ENCODE data around the gene PEX11G.
"Not testable (repeated sequence)": the region's sequence is repeated elsewhere in the genome, so short reads cannot be mapped to it uniquely, and the experiment has no call there.

Gene PEX11G

DNA sequence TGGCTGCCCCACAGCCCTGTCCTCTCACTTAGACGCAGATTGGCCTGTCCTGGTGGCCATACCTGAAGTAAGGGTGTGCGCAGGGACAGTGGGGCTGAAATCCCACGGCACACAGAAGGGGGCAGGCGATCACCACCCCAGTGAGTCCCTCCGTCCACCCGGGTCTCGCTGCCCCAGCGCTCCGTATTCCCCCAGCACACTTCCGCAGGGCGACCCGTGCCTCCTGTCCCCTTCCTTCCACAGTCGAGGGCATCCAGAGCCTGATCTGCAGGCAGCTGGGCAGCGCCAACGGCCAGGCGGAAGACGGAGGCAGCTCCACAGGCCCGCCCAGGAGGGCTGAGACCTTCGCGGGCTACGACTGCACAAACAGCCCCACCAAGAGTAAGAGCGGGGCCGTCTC is 25.3 kb downstream of the PEX11G start:
- no peak for DNase-seq

DNA sequence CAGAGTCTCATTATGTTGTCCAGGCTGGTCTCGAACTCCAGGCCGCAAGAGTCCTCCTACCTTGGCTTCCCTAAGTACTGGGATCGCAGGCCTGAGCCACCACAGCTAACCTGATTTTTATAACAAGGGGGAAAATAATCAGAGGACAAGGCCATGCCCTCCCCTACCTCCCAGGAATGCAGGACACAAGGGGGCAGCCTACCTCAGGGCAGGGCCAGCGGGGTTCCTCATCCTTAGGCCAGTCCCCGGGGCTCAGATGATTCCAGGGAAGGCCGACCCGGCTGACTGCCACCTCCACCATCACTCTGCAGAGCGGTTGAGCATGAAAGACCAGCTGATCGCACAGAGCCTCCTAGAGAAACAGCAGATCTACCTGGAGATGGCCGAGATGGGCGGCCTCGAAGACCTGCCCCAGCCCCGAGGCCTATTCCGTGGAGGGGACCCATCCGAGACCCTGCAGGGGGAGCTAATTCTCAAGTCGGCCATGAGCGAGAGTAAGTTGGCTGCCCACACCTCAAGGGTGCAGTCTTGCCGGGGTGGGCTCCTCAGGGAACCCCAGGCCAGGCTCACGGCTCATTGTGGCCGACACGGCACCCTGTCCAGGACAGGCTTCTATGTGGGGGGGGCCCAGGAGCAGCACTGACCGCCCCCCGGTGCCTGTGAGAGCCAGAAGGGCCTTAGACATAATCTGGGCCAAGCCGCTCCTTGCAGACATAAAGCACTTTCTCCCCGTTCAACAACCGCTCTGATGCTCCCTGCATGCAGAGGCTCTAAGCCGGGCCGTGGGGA is 26.8 kb downstream of the PEX11G start:
- no peak for DNase-seq

DNA sequence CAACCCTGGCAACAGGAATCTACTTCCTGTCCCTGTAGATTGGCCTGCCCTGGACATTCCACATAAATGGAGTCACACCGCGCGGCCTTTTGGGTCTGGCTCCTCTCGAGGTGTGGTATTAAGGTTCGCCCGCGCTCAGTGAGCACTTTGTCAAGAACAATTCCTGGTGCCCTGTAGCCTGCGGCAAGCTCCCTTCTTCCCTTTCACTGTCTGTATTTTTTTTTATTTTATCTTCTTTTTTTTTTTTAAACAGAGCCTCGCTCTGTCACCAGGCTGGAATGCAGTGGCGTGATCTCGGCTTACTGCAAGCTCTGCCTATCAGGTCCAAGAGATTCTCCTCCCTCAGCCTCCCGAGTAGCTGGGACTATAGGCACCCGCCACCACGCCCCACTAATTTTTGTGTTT is 28.3 kb downstream of the PEX11G start:
- DNase-seq, result no peak

DNA sequence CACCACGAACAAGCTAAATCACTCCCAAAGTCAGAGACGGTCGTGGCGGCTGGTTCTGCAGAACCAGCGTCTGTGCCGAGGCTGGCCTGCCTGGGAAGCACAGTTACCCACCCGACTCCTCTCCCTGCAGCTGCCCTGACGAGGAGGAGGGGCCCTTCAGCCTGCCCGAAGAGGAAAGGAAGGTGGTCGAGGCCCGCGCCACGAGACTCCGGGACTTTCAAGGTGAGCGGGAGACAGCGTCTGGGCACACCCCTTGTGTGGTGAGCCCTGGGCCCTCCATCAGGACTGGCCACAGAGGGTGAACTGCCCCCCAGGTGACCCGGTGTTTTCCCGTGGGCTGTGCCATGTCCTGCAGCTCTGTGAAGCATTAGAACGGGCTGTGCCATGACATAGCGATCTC is 29.1 kb downstream of the PEX11G start:
- DNase-seq, result no peak

DNA sequence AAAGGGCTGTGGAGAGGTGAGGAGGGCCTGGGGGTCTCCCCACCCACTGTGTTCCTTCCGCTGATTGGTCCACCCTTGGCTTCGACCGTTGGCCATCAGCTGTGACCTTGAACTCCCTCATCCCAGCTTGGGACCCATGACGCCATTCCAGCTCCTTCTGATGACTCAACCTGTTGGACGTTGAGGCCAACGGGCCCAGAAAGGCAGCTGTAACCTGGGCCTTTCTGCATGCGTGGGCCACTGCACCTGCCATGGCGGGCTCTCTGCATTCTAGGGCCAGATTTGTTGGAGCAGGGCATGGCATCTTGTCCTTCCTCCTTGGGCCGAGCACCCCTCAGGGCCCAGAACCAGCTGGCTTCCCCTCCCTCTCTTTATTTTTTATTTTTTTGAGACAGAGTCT is 30.2 kb downstream of the PEX11G start:
- DNase-seq, result no peak

DNA sequence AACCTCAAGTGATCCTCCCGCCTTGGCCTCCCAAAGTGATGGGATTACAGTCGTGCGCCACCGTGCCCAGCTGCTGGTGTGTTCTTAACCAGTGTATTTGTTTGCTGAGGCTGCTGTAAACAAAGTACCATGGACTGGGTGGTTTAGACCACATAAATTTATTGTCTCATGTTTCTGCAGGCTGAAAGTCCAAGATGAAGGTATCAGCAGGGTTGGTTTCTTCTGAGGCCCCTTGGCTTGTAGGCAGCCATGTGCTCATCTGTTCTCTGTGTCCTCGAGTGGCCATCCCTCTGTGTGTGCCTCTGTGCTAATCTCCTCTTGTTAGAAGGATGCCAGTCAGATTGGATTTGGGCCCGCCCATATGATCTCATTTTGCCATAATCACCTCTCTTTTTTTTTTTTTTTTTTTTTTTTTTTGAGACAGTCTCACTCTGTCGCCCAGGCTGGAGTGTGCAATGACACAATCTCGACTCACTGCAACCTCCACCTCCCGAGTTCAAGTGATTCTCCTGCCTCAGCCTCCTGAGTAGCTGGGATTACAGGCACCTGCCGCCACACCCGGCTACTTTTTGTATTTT is 31.8 kb downstream of the PEX11G start:
- DNase-seq, result no peak

DNA sequence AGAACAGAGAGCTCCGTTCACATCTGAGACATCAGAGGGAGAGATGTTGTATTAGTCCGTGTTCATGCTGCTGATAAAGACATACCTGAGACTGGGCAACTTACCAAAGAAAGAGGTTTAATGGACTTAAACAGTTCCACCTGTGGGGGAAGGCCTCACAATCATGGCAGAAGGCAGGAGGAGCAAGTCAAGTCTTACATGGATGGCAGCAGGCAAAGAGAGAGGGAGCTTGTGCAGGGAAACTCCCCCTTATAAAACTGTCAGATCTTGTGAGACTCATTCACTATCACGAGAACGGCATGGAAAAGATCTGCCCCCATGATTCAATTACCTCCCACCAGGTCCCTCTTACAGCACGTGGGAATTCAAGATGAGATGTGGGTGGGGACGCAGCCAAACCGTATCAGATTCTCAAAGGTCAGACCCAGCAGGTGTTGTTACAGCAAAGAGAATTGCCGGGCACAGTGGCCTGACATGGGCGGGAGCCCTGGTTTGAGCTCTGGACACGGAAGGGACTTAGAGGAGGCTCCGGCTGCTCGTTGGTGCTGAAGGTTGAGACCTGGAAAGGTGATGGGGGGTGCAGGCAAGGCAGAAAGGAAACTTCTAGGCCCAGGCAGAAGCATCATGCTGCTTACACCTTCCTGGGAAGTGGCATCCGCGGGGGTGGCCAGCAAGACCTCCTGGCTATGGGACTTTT is 33.1 kb downstream of the PEX11G start:
- no peak for DNase-seq

DNA sequence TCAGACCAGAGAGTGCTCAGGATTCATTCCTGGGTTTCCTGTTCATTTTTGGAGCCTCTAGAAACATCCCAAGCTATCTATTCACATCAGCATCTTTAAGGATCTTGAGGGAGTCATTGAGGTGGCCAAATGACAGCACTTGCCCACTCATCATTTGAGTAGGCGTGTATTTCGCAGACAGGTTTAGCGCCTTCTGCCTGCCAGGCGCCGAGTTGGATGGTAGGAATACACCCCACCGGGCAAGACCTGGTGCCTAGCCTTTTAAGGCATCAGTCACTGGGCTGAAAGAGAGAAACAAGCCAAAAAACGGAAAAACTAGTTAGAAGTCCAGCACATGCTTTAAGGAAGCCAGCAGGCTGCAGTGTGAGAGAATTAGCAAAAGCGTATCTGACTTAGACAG is 33.8 kb downstream of the PEX11G start:
- no peak for DNase-seq

DNA sequence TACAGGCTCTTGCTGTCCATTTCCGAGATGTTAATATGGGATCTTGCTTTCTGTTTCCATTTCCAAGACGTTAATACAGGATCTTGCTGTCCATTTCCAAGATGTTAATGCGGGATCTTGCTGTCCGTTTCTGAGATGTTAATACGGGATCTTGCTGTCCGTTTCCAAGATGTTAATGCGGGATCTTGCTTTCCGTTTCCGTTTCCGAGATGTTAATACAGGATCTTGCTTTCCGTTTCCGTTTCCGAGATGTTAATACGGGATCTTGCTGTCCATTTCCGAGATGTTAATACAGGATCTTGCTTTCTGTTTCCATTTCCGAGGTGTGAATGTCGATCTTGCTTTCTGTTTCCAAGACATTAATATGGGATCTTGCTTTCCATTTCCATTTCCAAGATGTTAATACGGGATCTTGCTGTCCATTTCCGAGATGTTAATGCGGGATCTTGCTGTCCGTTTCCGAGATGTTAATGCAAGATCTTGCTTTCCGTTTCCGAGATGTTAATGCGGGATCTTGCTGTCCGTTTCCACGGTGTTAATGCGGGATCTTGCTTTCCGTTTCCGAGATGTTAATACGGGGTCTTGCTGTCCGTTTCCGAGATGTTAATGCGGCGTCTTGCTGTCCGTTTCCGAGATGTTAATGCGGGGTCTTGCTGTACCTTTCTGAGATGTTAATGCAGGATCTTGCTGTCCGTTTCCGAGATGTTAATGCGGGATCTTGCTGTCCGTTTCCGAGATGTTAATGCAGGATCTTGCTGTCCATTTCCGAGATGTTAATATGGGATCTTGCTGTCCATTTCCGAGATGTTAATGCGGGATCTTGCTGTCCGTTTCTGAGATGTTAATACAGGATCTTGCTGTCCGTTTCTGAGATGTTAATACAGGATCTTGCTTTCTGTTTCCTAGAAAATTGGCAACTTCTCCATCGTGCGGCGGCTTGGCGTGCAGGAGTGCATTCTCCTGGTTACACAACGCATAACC is 38.3 kb downstream of the PEX11G start:
- no peak for DNase-seq

DNA sequence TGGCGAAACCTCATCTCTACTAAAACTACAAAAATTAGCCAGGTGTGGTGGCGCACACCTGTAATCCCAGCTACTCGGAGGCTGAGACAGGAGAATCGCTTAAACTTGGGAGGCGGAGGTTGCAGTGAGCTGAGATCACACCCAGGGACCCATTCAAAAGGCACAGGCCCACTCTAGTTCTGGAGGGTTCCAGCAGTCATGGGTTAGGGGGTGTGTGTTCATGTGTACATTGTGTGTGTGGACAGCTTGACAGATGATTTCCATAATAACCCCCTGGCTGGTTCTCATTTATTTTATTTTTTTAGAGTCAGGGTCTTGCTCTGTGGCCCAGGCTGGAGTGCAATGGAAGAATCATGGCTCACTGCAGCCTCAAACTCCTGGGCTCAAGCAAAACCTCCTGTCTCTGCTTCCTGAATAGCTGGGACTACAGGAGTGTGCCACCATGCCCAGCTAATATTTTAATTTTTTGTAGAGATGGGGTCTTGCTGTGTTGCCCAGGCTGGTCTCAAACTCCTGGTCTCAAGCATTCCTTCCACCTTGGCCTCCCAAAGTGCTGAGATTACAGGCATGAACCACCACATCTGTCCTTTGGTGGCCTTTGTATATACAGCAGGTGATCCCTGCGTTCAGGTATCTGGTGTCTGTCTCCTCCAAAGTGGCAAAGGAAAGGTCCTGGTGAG is 39.3 kb downstream of the PEX11G start:
- DNase-seq, result not testable (repeated sequence)

DNA sequence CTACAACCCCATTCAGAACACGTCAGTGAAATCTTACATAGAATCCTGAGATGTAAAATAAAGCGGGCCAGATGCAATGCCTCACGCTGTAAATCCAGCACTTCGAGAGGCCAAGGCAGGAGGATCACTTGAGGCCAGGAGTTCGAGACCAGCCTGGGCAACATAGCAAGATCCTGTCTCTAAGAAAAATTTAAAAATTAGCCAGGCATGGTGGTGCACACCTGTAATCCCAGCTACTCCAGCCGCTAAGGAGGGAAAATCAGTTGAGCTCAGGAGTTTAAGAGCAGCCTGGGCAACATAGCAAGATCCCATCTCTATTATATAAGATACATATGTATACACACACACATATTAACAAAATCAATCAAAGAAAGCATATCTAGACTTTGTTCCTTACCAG is 41.2 kb downstream of the PEX11G start:
- no peak for DNase-seq

DNA sequence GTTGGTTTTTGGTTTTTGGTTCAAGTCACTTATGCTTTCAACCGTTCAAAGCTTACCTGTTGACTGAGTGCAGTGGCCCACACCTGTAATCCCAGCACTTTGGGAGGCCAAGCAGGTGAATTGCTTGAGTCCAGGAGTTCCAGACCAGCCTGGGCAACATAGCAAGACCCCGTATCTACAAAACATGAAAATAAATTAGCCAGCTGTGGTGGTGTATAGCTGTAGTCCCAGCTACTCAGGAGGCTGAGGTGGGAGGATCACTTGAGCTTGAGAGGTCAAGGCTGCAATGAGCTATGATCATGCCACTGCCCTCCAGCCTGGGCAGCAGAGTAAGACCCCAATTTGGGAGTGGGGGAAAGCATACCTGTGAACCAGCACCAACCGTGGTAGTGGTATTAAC is 43.7 kb downstream of the PEX11G start:
- no peak for DNase-seq

DNA sequence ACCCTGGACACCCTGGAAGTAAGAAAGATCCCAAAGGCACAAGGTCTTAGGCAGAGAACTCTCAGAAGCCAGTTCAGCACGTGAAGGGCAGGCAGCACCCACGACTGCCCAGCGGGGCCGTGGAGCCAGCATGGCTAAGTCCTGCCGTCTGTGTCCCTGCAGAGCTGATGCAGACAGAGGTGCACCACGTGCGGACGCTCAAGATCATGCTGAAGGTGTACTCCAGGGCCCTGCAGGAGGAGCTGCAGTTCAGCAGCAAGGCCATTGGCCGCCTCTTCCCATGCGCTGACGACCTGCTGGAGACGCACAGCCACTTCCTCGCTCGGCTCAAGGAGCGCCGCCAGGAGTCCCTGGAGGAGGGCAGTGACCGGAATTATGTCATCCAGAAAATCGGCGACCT is 44.8 kb downstream of the PEX11G start:
- DNase-seq, result no peak

DNA sequence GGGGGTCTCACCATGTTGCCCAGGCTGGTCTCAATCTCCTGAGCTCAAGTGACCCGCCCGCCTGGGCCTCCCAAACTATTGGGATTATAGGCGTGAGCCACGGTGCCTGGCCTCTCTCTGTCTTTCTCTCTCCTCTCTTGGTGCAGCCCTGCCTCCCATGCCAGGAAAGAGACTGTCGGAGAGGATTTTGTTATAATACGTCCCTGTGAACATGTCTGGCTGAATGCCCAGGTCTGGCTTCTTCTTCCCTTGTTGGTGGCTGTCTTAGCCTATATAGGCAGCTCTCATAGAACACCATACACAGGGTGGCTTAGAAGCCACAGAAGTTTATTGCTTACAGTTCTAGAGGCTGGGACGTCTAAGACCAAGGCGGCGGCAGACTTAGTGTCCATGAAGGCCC is 46.4 kb downstream of the PEX11G start:
- no peak for DNase-seq

DNA sequence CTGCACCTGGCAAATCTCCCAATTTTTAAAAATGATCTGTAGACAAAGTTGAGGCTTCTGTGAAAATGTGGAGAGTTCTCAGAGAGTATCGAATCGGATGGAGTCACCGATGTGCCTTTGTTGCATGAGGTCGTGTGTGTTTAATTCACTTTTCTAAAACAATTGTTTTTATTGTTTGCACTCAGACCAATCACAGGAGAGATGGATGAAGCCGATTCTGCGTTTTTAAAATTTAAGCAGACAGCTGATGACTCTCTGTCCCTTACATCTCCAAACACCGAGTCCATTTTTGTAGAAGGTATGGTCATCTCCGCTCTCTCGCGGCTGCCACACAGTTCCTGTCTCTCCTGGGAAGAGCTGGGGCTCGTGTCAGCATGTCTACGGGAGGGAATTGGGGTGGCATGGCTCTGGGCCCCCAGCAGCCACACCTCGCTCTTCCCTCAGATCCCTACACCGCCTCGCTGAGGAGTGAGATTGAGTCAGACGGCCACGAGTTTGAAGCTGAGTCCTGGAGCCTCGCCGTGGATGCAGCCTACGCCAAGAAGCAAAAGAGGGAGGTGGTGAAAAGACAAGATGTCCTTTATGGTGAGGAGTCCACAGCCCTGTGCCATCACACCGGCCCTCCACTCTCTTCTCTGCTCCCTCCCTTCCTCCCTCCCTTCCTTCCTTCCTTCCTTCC is 47.2 kb downstream of the PEX11G start:
- no peak for DNase-seq

DNA sequence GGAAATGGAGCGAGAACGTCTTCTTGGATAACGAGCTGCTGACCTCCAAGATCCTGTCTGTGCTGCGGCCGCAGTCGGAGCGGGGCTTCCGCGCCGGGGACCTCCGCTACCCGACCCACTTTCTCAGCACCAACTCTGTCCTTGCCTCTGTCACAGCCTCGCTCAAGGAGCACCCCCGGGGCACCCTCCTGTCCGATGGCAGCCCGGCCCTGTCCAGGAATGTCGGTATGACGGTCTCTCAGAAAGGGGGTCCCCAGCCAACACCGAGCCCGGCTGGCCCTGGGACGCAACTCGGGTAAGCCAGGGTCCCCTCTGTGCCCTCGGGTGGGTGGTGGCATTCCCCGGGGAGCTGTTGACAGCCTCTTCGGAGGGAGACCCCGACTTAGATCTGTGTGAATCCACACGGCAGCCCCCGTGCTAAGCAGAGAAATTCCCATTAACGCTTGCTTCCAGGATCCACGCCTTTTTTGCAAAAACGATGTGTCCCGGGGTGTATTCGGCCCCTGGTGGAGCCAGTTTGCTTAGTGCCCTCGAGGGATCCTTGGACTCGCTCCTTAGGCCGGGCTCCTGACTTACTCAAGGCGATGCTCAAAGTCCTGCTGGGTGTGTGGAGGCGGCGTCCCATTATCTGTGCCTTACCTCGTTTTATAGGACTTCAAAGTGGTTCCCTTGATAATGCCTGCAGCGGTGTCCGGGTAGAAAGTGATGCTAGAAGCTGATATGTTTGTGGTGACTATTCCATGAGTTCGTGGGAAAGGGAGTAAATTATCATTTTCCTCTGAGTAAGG is 48.5 kb downstream of the PEX11G start:
- DNase-seq, result no peak

DNA sequence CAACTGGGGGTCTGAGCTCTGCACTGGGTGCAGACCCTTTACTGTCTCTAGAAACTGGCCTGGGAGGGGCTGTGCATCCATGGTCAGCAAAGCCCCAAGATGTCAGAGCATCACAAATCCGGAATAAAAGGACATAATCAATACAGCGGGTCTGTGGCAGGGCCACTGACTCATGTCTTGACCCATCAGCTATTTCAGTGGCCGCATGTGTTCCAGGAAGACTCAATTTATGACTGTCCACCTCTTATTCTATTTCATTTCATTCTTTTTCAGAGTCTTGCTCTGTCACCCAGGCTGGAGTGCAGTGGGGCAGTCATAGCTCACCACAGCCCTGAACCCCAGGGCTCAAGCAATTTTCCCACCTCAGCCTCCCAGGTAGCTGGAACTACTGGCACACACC is 53.2 kb downstream of the PEX11G start:
- no peak for DNase-seq

DNA sequence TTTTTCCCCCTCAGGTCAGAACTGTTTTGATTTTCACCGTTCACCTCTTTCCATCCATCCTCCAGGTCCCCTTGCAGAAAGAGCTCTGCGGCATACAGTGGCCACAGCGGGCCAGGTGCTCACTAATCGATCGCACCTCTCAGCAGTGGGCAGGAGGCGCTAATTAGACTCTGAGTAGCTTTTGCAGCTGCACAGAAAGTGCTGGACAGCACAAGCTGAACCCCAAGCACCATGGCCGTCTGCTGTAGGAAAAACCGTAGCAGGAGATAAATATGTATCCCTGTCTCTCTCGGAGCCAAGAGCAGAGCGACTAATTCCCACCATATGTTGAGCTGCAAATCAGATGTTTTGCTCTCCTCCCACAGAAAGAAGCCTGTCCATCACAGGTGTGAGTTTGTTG is 54.4 kb downstream of the PEX11G start:
- no peak for DNase-seq

DNA sequence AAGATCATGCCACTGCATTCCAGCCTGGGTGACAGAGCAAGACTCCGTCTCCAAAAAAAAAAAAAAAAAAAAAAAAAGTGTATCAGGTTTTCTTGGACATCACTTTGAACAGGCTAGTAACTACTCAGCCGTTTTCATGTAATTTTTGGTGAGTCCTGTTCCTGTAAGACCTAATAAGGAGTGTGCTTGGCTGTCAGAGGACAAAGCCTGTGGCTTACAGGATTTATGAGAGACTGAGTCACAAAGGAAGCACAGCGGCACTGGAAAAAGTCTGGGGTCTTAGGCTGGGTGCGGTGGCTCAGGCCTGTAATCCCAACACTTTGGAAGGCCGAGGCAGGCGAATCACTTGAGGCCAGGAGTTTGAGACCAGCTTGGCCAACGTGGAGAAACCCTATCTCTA is 55.4 kb downstream of the PEX11G start:
- not testable (repeated sequence) for DNase-seq

DNA sequence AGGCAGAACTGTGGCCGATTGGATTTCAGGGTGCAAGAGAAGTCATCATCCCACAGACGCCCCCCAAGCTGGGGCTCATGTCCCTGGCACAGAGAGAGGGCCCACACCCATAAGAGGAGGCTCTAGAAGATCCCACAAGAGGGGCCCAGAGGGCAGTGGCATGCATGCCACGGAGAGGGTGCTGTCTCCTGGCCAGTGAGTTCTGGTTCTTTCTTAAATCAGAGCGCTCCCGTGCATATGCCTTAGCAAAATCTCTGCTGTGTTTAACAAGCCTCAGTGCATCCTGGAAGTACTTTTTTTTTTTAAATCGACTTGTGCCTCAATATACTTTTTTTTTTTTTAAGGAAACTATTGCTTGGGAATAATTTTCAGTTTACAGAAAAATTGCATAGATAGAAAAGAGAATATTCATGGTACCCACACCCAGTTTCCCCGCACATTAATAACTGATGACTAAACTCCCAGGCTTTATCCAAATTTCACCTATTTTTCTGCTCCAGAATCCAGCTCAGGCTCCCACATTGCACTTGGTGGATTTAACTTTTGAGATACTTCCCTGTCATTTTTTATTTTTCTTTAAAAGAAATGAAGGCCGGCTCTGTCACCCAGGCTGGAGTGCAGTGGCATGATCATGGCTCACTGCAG is 59.1 kb downstream of the PEX11G start:
- DNase-seq, result no peak

Data from cortex of kidney (tissue), 1 donor.